Measurements from ENCODE around the gene ARHGAP36. TPM values are rescaled to one million over a fixed set of nuclear protein-coding genes. Genes with fewer than 3 reads are reported as not detected.

The ARHGAP36 gene
- polyA plus RNA-seq, 1 donor (not counting 4 experiments of a cell fraction or from before 2014, with no cell fraction given), result not detected

- DNase-seq (ENCODE audit: low read depth, low spot score) (no peak), FAIRE-seq (no peak)
- dilution Hi-C loops (cut with MboI; ENCODE audit: extremely low pct_ligation_motif_present, low sequenced_read_pairs), result no loop called here
- Histone ChIP-seq H3K9ac (ENCODE audit: control insufficient read depth, extremely low read depth, insufficient read depth, low read length) (no peak overlapping the region), H4K20me1 (ENCODE audit: control insufficient read depth, extremely low read depth, insufficient read depth, low read length) (no peaks in the 10 kb centered on the region), H3K27me3 (ENCODE audit: control insufficient read depth, extremely low read depth, insufficient read depth, low read length) (peaks cover 5% of the 10 kb centered on the region), H3K79me2 (ENCODE audit: control insufficient read depth, insufficient read depth, low read length) (no peaks in the 10 kb centered on the region), H2AFZ (ENCODE audit: control insufficient read depth, low read length) (no peak overlapping the region), H3K27ac (ENCODE audit: control insufficient read depth, insufficient read depth, low read length) (no peak overlapping the region), H3K4me3 (ENCODE audit: control insufficient read depth in 2 of 3, extremely low read depth in 1 of 3, insufficient read depth in 2 of 3, low read depth in 1 of 3, low read length in 3 of 3) (no peak overlapping the region), H3K9me1 (ENCODE audit: control insufficient read depth, extremely low read depth, insufficient read depth, low read length) (no peaks in the 10 kb centered on the region), H3K4me2 (ENCODE audit: control insufficient read depth, extremely low read depth, insufficient read depth, low read depth, low read length) (no peak overlapping the region), H3K4me1 (ENCODE audit: control insufficient read depth, extremely low read depth, insufficient read depth, low read length) (no peaks in the 10 kb centered on the region), H3K36me3 (ENCODE audit: control insufficient read depth in 2 of 2, extremely low read depth in 1 of 2, insufficient read depth in 2 of 2, low read length in 2 of 2) (no peaks in the 10 kb centered on the region), H3K9me3 (ENCODE audit: control insufficient read depth, low read depth, low read length) (no peaks in the 10 kb centered on the region)
- TF ChIP-seq EZH2 (IDR thresholded peaks at IDR 0.05; ENCODE audit: low read length), result no peak
- TF ChIP-seq CTCF (optimal IDR thresholded peaks at IDR 0.05 in 1 of 3, IDR thresholded peaks at IDR 0.05 in 1 of 3, conservative IDR thresholded peaks at IDR 0.05 in 1 of 3; ENCODE audit: extremely low read depth in 1 of 3, insufficient read depth in 2 of 3, low read length in 3 of 3), result no peak
These were observed 5.1 kb upstream of the ARHGAP36 start for GRCh38 chrX:131053076-131053475.

GRCh38 chrX:131054906-131055305 lies 3.2 kb upstream of the ARHGAP36 start:
- no peak overlapping the region for H3K9ac ChIP-seq (ENCODE audit: control insufficient read depth, extremely low read depth, insufficient read depth, low read length)
- H3K4me1 ChIP-seq (ENCODE audit: control insufficient read depth, extremely low read depth, insufficient read depth, low read length), result no peaks in the 10 kb centered on the region
- no peaks in the 10 kb centered on the region for H3K9me3 ChIP-seq (ENCODE audit: control insufficient read depth, low read depth, low read length)
- H3K27me3 ChIP-seq (ENCODE audit: control insufficient read depth, extremely low read depth, insufficient read depth, low read length), result peaks cover 12% of the 10 kb centered on the region
- dilution Hi-C loops (cut with MboI; ENCODE audit: extremely low pct_ligation_motif_present, low sequenced_read_pairs), result no loop called here
- no peaks in the 10 kb centered on the region for H4K20me1 ChIP-seq (ENCODE audit: control insufficient read depth, extremely low read depth, insufficient read depth, low read length)
- DNase-seq (ENCODE audit: low read depth, low spot score) (no peak), FAIRE-seq (no peak)
- H3K4me3 ChIP-seq (ENCODE audit: control insufficient read depth in 2 of 3, extremely low read depth in 1 of 3, insufficient read depth in 2 of 3, low read depth in 1 of 3, low read length in 3 of 3), result no peak overlapping the region
- no peak overlapping the region for H3K27ac ChIP-seq (ENCODE audit: control insufficient read depth, insufficient read depth, low read length)
- H3K9me1 ChIP-seq (ENCODE audit: control insufficient read depth, extremely low read depth, insufficient read depth, low read length), result no peaks in the 10 kb centered on the region
- H3K4me2 ChIP-seq (ENCODE audit: control insufficient read depth, extremely low read depth, insufficient read depth, low read depth, low read length), result no peak overlapping the region
- no peaks in the 10 kb centered on the region for H3K79me2 ChIP-seq (ENCODE audit: control insufficient read depth, insufficient read depth, low read length)
- no peaks in the 10 kb centered on the region for H3K36me3 ChIP-seq (ENCODE audit: control insufficient read depth in 2 of 2, extremely low read depth in 1 of 2, insufficient read depth in 2 of 2, low read length in 2 of 2)
- no peak for TF ChIP-seq EZH2 (IDR thresholded peaks at IDR 0.05; ENCODE audit: low read length)
- TF ChIP-seq CTCF (optimal IDR thresholded peaks at IDR 0.05 in 1 of 3, IDR thresholded peaks at IDR 0.05 in 1 of 3, conservative IDR thresholded peaks at IDR 0.05 in 1 of 3; ENCODE audit: extremely low read depth in 1 of 3, insufficient read depth in 2 of 3, low read length in 3 of 3), result no peak
- no peak overlapping the region for H2AFZ ChIP-seq (ENCODE audit: control insufficient read depth, low read length)

Measured in keratinocyte (primary cell).